ENCODE results near the gene SOX6. TPM values are rescaled to one million over a fixed set of nuclear protein-coding genes. Genes with fewer than 3 reads are reported as not detected.

SOX6 gene
- total RNA-seq, 1 donor from 2014 or later = 19.6 TPM

DNA sequence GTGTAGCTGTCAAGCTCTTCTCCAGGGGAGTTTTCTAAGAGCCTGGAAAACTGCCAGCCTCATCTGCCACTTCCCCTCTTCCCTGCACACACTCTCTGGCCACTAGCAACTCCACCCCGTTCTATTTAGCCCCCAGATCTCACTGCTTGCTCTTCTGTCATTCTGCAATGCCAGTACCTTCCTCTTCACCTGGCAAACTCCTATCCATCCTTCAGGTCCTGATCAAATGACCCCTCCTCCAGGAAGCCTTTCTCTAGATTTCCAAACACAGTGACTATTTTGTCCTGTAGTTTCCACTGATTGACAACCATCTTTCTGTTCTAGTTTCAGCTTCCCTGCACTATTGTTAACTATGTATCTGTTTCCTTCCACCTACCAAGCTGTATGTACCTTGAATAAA lies 437.7 kb downstream of the SOX6 start:
- Mint-ChIP-seq H3K27me3 (ENCODE audit: low read depth) (no peaks in the 10 kb centered on the region), H3K4me1 (peaks cover 3% of the 10 kb centered on the region), H3K36me3 (ENCODE audit: low read depth) (peaks cover 2% of the 10 kb centered on the region), H3K9me3 (peaks cover 4% of the 10 kb centered on the region), H3K27ac (ENCODE audit: unreplicated experiment) (no peak overlapping the region), H3K4me3 (no peak overlapping the region)
- no peak for DNase-seq (ENCODE audit: low read depth, low spot score)
- TF ChIP-seq, protein P1, sequence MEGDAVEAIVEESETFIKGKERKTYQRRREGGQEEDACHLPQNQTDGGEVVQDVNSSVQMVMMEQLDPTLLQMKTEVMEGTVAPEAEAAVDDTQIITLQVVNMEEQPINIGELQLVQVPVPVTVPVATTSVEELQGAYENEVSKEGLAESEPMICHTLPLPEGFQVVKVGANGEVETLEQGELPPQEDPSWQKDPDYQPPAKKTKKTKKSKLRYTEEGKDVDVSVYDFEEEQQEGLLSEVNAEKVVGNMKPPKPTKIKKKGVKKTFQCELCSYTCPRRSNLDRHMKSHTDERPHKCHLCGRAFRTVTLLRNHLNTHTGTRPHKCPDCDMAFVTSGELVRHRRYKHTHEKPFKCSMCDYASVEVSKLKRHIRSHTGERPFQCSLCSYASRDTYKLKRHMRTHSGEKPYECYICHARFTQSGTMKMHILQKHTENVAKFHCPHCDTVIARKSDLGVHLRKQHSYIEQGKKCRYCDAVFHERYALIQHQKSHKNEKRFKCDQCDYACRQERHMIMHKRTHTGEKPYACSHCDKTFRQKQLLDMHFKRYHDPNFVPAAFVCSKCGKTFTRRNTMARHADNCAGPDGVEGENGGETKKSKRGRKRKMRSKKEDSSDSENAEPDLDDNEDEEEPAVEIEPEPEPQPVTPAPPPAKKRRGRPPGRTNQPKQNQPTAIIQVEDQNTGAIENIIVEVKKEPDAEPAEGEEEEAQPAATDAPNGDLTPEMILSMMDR (conservative IDR thresholded peaks at IDR 0.05) = no peak

DNA sequence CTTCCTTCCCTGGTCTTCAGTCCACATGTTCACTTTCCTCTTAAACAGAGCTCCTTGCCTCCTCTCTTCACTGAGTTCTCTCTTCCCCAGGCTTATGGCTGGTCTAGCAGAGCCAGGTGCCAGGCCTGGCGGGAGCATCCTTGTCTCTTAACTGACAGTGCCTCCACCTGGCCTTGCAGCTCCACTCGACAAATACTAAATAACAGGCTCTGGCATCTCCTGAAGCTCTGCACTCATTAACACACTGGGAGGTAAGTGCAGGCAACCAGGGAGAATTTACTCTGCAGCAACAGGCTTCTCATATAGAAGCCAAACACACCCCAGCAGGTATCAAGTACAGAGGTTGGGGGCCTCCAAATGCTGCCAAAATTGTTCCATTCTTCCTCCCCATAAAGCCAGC lies 438.1 kb downstream of the SOX6 start:
- peaks cover 2% of the 10 kb centered on the region for H3K36me3 Mint-ChIP-seq (ENCODE audit: low read depth)
- no peak overlapping the region for H3K4me3 Mint-ChIP-seq
- TF ChIP-seq, protein P1 (conservative IDR thresholded peaks at IDR 0.05) = no peak
- H3K4me1 Mint-ChIP-seq = peaks cover 6% of the 10 kb centered on the region
- no peak overlapping the region for H3K27ac Mint-ChIP-seq (ENCODE audit: unreplicated experiment)
- H3K9me3 Mint-ChIP-seq = peaks cover 4% of the 10 kb centered on the region
- H3K27me3 Mint-ChIP-seq (ENCODE audit: low read depth) = no peaks in the 10 kb centered on the region
- DNase-seq (ENCODE audit: low read depth, low spot score) = no peak

All from neural crest cell (in vitro differentiated cells).